Superior temporal gyrus (tissue), 1 donor: ENCODE results near the gene PTCRA.
"Not testable (repeated sequence)": the region's sequence is repeated elsewhere in the genome, so short reads cannot be mapped to it uniquely, and the experiment has no call there.

ENCODE experiments used
- DNase-seq: peaks from one replicate; pipeline ENCODE4 v3.0.0-alpha.2; 2016; ENCODE audit errors: extremely low spot score

The PTCRA gene

GRCh38 chr6:42939810-42940167, 23.9 kb downstream of the PTCRA start:
- no peak for DNase-seq

GRCh38 chr6:42940493-42941045, 24.7 kb downstream of the PTCRA start:
- DNase-seq: no peak

GRCh38 chr6:42941356-42941755, 25.5 kb downstream of the PTCRA start:
- DNase-seq: not testable (repeated sequence)

GRCh38 chr6:42942444-42942843, 26.6 kb downstream of the PTCRA start:
- no peak for DNase-seq

GRCh38 chr6:42947950-42948349, 32.1 kb downstream of the PTCRA start:
- DNase-seq: peak; percentile 18

GRCh38 chr6:42952389-42952788, 36.5 kb downstream of the PTCRA start:
- DNase-seq: no peak

GRCh38 chr6:42954405-42954804, 38.6 kb downstream of the PTCRA start:
- DNase-seq: not testable (repeated sequence)

- DNase-seq: no peak
Measured at GRCh38 chr6:42958125-42958524, 42.3 kb downstream of the PTCRA start.

GRCh38 chr6:42959917-42960242, 44.0 kb downstream of the PTCRA start:
- no peak for DNase-seq

- no peak for DNase-seq
Measured at GRCh38 chr6:42960243-42961019, 44.6 kb downstream of the PTCRA start, which contains the start of gene GNMT. Gene GNMT (plus strand): TSS chr6:42960754. CDS start chr6:42960768, 14 bp downstream.

GRCh38 chr6:42961020-42961470, 45.2 kb downstream of the PTCRA start:
- DNase-seq: no peak

- DNase-seq: no peak
Measured at GRCh38 chr6:42962096-42962495, 46.2 kb downstream of the PTCRA start.

GRCh38 chr6:42962502-42963178, 46.8 kb downstream of the PTCRA start:
- DNase-seq: no peak

- DNase-seq: no peak
Measured at GRCh38 chr6:42963179-42963854, 47.5 kb downstream of the PTCRA start.

- no peak for DNase-seq
Measured at GRCh38 chr6:42963855-42964605, 48.2 kb downstream of the PTCRA start.

- no peak for DNase-seq
Measured at GRCh38 chr6:42966571-42966970, 50.7 kb downstream of the PTCRA start.

GRCh38 chr6:42967228-42967627, 51.4 kb downstream of the PTCRA start:
- no peak for DNase-seq

- no peak for DNase-seq
Measured at GRCh38 chr6:42968126-42968701, 52.4 kb downstream of the PTCRA start.

GRCh38 chr6:42968783-42969182, 52.9 kb downstream of the PTCRA start:
- no peak for DNase-seq

GRCh38 chr6:42969431-42969830, 53.6 kb downstream of the PTCRA start:
- no peak for DNase-seq

GRCh38 chr6:42969934-42970333, 54.1 kb downstream of the PTCRA start:
- DNase-seq: no peak
